Adrenal gland (tissue), 12 donors: ENCODE measurements around the gene ZFP3. TPM values are rescaled to one million over a fixed set of nuclear protein-coding genes. Genes with fewer than 3 reads are reported as not detected.

Source experiments
- DNase-seq, 7 donors: peaks; one replicate each; pipeline ENCODE4 v3.0.0-alpha.2; 2019 to 2020
- H3K27ac ChIP-seq, 5 donors: fragments of 200-600 bp; sonication (generic) in 4 of 5; 1 replicate in 3 of 5; 2 replicates in 2 of 5; pipeline versions ENCODE4 v1.5.1 to v1.8.0; 2016 to 2020; ENCODE audit warnings: mild to moderate bottlenecking in 1 of 5
- H3K27me3 ChIP-seq: fragments of 200-600 bp; 2 replicates; pipeline ENCODE4 v1.8.0; 2021
- H3K36me3 ChIP-seq, 2 donors: fragments of 200-600 bp; replicated peaks in 1 of 2; 1 replicate in 1 of 2; 2 replicates in 1 of 2; pipeline versions ENCODE4 v1.5.1 to v1.8.0; 2018 to 2022
- H3K4me1 ChIP-seq, 2 donors: fragments of 200-600 bp; replicated peaks in 1 of 2; 1 replicate in 1 of 2; 2 replicates in 1 of 2; pipeline versions ENCODE4 v1.5.1 to v1.8.0; 2018 to 2021
- H3K4me3 ChIP-seq, 4 donors: fragments of 200-600 bp; sonication (generic) in 3 of 4; one replicate each; pipeline ENCODE4 v1.5.1; 2016 to 2018
- H3K9me3 ChIP-seq, 3 donors: fragments of 200-600 bp; sonication (generic) in 1 of 3; replicated peaks in 1 of 3; 1 replicate in 2 of 3; 2 replicates in 1 of 3; pipeline versions ENCODE4 v1.5.1 to v1.8.0; 2016 to 2021
- CTCF ChIP-seq, 6 experiments: fragments of 450-650 bp in 4 of 6; fragments of 200-600 bp in 2 of 6; sonication (generic) in 1 of 6; IDR thresholded peaks; 1 replicate in 5 of 6; 2 replicates in 1 of 6; pipeline versions ENCODE4 v1.5.1 to v1.8.0; 2016 to 2021; ENCODE audit warnings: antibody characterized with exemption in 6 of 6, mild to moderate bottlenecking in 2 of 6, moderate library complexity in 1 of 6
- POLR2A ChIP-seq, 2 donors: fragments of 450-650 bp; IDR thresholded peaks; one replicate each; pipeline ENCODE4 v1.6.1; 2017; ENCODE audit warnings: antibody characterized with exemption in 2 of 2, mild to moderate bottlenecking in 2 of 2, moderate library complexity in 1 of 2
- WGBS, 4 donors: extraction: QIAGEN DNeasy Blood & Tissue Kit in 2 of 4; methylation state at CpG; one replicate each; pipeline versions ENCODE4 v1.1.5 to v1.1.7; 2013 to 2017; 5-methylcytosine and 5-hydroxymethylcytosine counted together
- intact Hi-C, 2 donors: fragments of 100-400 bp; cut with DNase I; formaldehyde crosslinking; loops; one replicate each; pipeline versions ENCODE4 v1.14.1 to v1.15.0; 2022 to 2023
- polyA plus RNA-seq, 3 donors: library from polyadenylated mRNA; stranded (reverse); fragments of 200-250 nt in 2 of 3; fragments of 350-450 nt in 1 of 3; fragmentation: Illumina TruSeq in 1 of 3; extraction: RNeasy Lipid Tissue Mini Kit (QIAGEN cat#74804) in 1 of 3; gene quantifications; one replicate each; pipeline ENCODE4 v1.2.3, GENCODE V29; 2013 to 2014
- total RNA-seq, 9 donors: library from RNA; depleted of rRNA in 4 of 9; stranded (reverse); fragments of >200 nt in 4 of 9; fragments of 120-200 nt in 1 of 9; fragmentation: NEBNext Ultra II Directional in 1 of 9; extraction: Animal tissue kit (Norgen Biotek cat#: 25700) in 1 of 9; gene quantifications; one replicate each; pipeline versions ENCODE4 v1.1.0 to v1.2.4, GENCODE V29; 2013 to 2023
- donor health status: healthy with polysubstance abuse.
- donor health status: Bipolar disorder and iron deficiency.
- donor health status: DM: yes; HTN: yes; CAD: no.
- donor health status: DM: no; HTN: no; CAD: no.
- donor health status: DM: no; HTN: no; CAD: no.
- donor health status: DM: yes; HTN: yes; CAD: no.

Gene ZFP3
- total and polyA plus RNA-seq, 12 donors: 1.6 to 8.4 (median 4.4) TPM

GRCh38 chr17:5097101-5097834 is 19.0 kb downstream of the ZFP3 start:
- no peaks in the 10 kb centered on the region for H3K27me3 ChIP-seq
- peak overlapping the region in 2 of 4 donors; percentile 19 to 47 for H3K4me3 ChIP-seq
- H3K36me3 ChIP-seq: no peaks in the 10 kb centered on the region
- DNase-seq: peak in 4 of 7 donors; percentile 28 to 34 (median 32)
- intact Hi-C loops: no loop called here
- H3K27ac ChIP-seq: no peak overlapping the region
- peaks cover 3 to 45% (median 33%) of the 10 kb centered on the region in 3 donors for H3K9me3 ChIP-seq
- 0 to 2% (median 2%) methylated on average over 4 to 63 of the region's 63 CpGs for WGBS, 4 donors
- H3K4me1 ChIP-seq: no peaks in the 10 kb centered on the region
- no peak for TF ChIP-seq POLR2A (IDR thresholded peaks at IDR 0.05)
- TF ChIP-seq CTCF (IDR thresholded peaks at IDR 0.05): no peak

- no peak overlapping the region for H3K27ac ChIP-seq
- no peak for DNase-seq
- no peaks in the 10 kb centered on the region for H3K27me3 ChIP-seq
- no peak for TF ChIP-seq POLR2A (IDR thresholded peaks at IDR 0.05)
- no peak for TF ChIP-seq CTCF (IDR thresholded peaks at IDR 0.05)
- no peaks in the 10 kb centered on the region for H3K36me3 ChIP-seq
- H3K4me1 ChIP-seq: no peaks in the 10 kb centered on the region
- intact Hi-C loops: no loop called here
- H3K9me3 ChIP-seq: peaks cover 0 to 25% (median 16%) of the 10 kb centered on the region in 3 donors
- 84 to 93% (median 88%) methylated on average over 5 of the region's 5 CpGs for WGBS, 4 donors
- no peak overlapping the region for H3K4me3 ChIP-seq
Observed at GRCh38 chr17:5099271-5099670, 21.0 kb downstream of the ZFP3 start.

GRCh38 chr17:5100832-5101231 is 22.6 kb downstream of the ZFP3 start:
- no peak for TF ChIP-seq POLR2A (IDR thresholded peaks at IDR 0.05)
- no peak for TF ChIP-seq CTCF (IDR thresholded peaks at IDR 0.05)
- Histone ChIP-seq H3K9me3 (peaks cover 0 to 9% (median 8%) of the 10 kb centered on the region in 3 donors), H3K4me3 (no peak overlapping the region), H3K4me1 (no peaks in the 10 kb centered on the region), H3K27ac (no peak overlapping the region), H3K27me3 (no peaks in the 10 kb centered on the region), H3K36me3 (peaks cover 0 to 5% of the 10 kb centered on the region in 2 donors)
- intact Hi-C loops: no loop called here
- DNase-seq: no peak
- 70 to 89% (median 74%) methylated on average over 6 of the region's 6 CpGs for WGBS, 4 donors

GRCh38 chr17:5110816-5111215 is 32.5 kb downstream of the ZFP3 start:
- Histone ChIP-seq H3K27ac (no peak overlapping the region), H3K4me3 (peak overlapping the region in 3 of 4 donors; percentile 70 to 79 (median 78)), H3K27me3 (peaks cover 7% of the 10 kb centered on the region), H3K36me3 (peaks cover 0 to 4% of the 10 kb centered on the region in 2 donors), H3K9me3 (peaks cover 0 to 7% (median 0%) of the 10 kb centered on the region in 3 donors), H3K4me1 (peaks cover 0 to 7% of the 10 kb centered on the region in 2 donors)
- intact Hi-C loops: loop anchor here in 1 of 2 donors (5.0 kb wide), 1 partner anchor 76 kb away; no protein-coding TSS in a partner anchor
- TF ChIP-seq POLR2A (IDR thresholded peaks at IDR 0.05): no peak
- TF ChIP-seq CTCF (IDR thresholded peaks at IDR 0.05): no peak
- DNase-seq: no peak
- 27 to 29% (median 27%) methylated on average over 8 of the region's 8 CpGs for WGBS, 4 donors
